Stomach (tissue), 4 donors: ENCODE measurements around the gene MYOZ2.
"Not testable (repeated sequence)": the region's sequence is repeated elsewhere in the genome, so short reads cannot be mapped to it uniquely, and the experiment has no call there.

Experiments
- POLR2A ChIP-seq, 4 donors: fragments of 450-650 bp; IDR thresholded peaks; one replicate each; pipeline ENCODE4 v1.6.1; 2016; ENCODE audit warnings: antibody characterized with exemption in 4 of 4, control low read depth in 2 of 4, mild to moderate bottlenecking in 1 of 4, moderate library complexity in 1 of 4
- POLR2AphosphoS5 ChIP-seq, 3 donors: sonication (generic); formaldehyde crosslinking; IDR thresholded peaks; one replicate each; pipeline ENCODE4 v1.6.1; 2016; ENCODE audit warnings: antibody characterized with exemption in 3 of 3
- TF ChIP-seq, protein P1 (sequence below), 7 experiments: fragments of 450-650 bp in 4 of 7; fragments of 200-600 bp in 3 of 7; sonication (generic) in 3 of 7; IDR thresholded peaks; one replicate each; pipeline ENCODE4 v1.5.1; 2016 to 2019; ENCODE audit warnings: antibody characterized with exemption in 7 of 7, control low read depth in 2 of 7, mild to moderate bottlenecking in 1 of 7

DNA sequence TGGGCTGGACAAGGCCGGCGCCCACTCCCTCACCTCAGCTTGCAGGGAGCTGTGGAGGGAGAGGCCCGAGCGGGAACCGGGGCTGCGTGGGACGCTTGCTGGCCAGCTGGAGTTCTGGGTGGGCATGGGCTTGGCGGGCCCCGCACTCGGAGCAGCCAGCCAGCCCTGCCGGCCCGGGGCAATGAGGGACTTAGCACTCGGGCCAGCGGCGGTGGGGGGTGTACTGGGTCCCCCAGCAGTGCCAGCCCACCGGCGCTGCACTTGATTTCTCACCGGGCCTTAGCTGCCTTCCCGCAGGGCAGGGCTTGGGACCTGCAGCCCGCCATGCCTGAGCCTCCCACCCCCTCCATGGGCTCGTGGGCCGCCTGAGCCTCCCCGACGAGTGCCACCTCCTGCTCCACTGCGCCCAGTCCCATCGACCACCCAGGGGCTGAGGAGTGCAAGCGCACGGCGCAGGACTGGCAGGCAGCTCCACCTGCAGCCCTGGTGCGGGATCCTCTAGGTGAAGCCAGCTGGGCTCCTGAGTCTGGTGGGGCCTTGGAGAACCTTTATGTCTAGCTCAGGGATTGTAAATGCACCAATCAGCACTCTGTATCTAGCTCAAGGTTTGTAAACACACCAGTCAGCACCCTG, 38.2 kb downstream of the MYOZ2 start:
- TF ChIP-seq, protein P1, sequence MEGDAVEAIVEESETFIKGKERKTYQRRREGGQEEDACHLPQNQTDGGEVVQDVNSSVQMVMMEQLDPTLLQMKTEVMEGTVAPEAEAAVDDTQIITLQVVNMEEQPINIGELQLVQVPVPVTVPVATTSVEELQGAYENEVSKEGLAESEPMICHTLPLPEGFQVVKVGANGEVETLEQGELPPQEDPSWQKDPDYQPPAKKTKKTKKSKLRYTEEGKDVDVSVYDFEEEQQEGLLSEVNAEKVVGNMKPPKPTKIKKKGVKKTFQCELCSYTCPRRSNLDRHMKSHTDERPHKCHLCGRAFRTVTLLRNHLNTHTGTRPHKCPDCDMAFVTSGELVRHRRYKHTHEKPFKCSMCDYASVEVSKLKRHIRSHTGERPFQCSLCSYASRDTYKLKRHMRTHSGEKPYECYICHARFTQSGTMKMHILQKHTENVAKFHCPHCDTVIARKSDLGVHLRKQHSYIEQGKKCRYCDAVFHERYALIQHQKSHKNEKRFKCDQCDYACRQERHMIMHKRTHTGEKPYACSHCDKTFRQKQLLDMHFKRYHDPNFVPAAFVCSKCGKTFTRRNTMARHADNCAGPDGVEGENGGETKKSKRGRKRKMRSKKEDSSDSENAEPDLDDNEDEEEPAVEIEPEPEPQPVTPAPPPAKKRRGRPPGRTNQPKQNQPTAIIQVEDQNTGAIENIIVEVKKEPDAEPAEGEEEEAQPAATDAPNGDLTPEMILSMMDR (IDR thresholded peaks at IDR 0.05) = not testable (repeated sequence)
- TF ChIP-seq POLR2AphosphoS5, POLR2A (IDR thresholded peaks at IDR 0.05): not testable (repeated sequence)
